ENCODE data around the gene LDAF1.
"Not testable (repeated sequence)": the region's sequence is repeated elsewhere in the genome, so short reads cannot be mapped to it uniquely, and the experiment has no call there.

Gene LDAF1

GRCh38 chr16:21158208-21159110 lies at the start of gene LDAF1:
TSS of gene LDAF1 (plus strand) at chr16:21158674. CDS start at chr16:21161183, 2,509 bp downstream.
- peak; percentile 60 for DNase-seq

GRCh38 chr16:21115551-21115950 lies 42.9 kb upstream of the LDAF1 start:
- DNase-seq, result not testable (repeated sequence)

GRCh38 chr16:21116148-21116693 lies 42.3 kb upstream of the LDAF1 start:
- no peak for DNase-seq

GRCh38 chr16:21117567-21117966 lies 40.9 kb upstream of the LDAF1 start:
- DNase-seq, result no peak

GRCh38 chr16:21120976-21121520 lies 37.4 kb upstream of the LDAF1 start:
- no peak for DNase-seq

GRCh38 chr16:21125191-21125590 lies 33.3 kb upstream of the LDAF1 start:
- no peak for DNase-seq

GRCh38 chr16:21126518-21126917 lies 32.0 kb upstream of the LDAF1 start:
- DNase-seq, result no peak

GRCh38 chr16:21128991-21129390 lies 29.5 kb upstream of the LDAF1 start:
- DNase-seq, result no peak

GRCh38 chr16:21130811-21131210 lies 27.7 kb upstream of the LDAF1 start:
- no peak for DNase-seq

GRCh38 chr16:21134053-21134452 lies 24.4 kb upstream of the LDAF1 start:
- DNase-seq, result no peak

- DNase-seq, result no peak
Observed at GRCh38 chr16:21145738-21146137, 12.7 kb upstream of the LDAF1 start.

GRCh38 chr16:21150375-21151001 lies 8.0 kb upstream of the LDAF1 start, which contains the start of gene DNAH3:
TSS of gene DNAH3 (minus strand) at chr16:21150846. CDS start at chr16:21150319, 527 bp downstream.
- no peak for DNase-seq

GRCh38 chr16:21152160-21153030 lies 6.1 kb upstream of the LDAF1 start:
- not testable (repeated sequence) for DNase-seq

- DNase-seq, result not testable (repeated sequence)
Observed at GRCh38 chr16:21153124-21153729, 5.2 kb upstream of the LDAF1 start.

- DNase-seq, result not testable (repeated sequence)
Observed at GRCh38 chr16:21156011-21156410, 2.5 kb upstream of the LDAF1 start.

- DNase-seq, result peak; percentile 20
Observed at GRCh38 chr16:21156767-21157467, 1.6 kb upstream of the LDAF1 start.

GRCh38 chr16:21157632-21158031 lies 842 bp upstream of the LDAF1 start:
- DNase-seq, result no peak

GRCh38 chr16:21159281-21159951 lies 942 bp downstream of the LDAF1 start:
- no peak for DNase-seq

GRCh38 chr16:21160276-21160675 lies 1.8 kb downstream of the LDAF1 start:
- DNase-seq, result no peak

GRCh38 chr16:21161211-21161610 lies 2.7 kb downstream of the LDAF1 start:
- no peak for DNase-seq
